NCI-H2081 (cell line): Measurements from ENCODE around the gene PDGFD.
A peak's percentile ranks its signal among the peaks of the same experiment; 100 is the strongest.

Experiments
- DNase-seq, 2 experiments: peaks; one replicate each; lab custom pipeline; 2025; lab: John Stamatoyannopoulos, UW

The PDGFD gene

GRCh38 chr11:103958475-103959215, 205.3 kb downstream of the PDGFD start:
- no peak for DNase-seq

- peak; percentile 12 to 67 for DNase-seq
Observed at GRCh38 chr11:103953797-103954486, 210.0 kb downstream of the PDGFD start.

GRCh38 chr11:103949781-103950180, 214.2 kb downstream of the PDGFD start:
- DNase-seq = no peak

- no peak for DNase-seq
Observed at GRCh38 chr11:103948187-103948763, 215.7 kb downstream of the PDGFD start.

GRCh38 chr11:103947546-103947919, 216.4 kb downstream of the PDGFD start:
- no peak for DNase-seq

- no peak for DNase-seq
Observed at GRCh38 chr11:103946793-103947545, 217.0 kb downstream of the PDGFD start.

GRCh38 chr11:103944251-103944940, 219.6 kb downstream of the PDGFD start:
- no peak for DNase-seq

GRCh38 chr11:103942646-103943045, 221.3 kb downstream of the PDGFD start:
- DNase-seq = no peak

- no peak for DNase-seq
Observed at GRCh38 chr11:103940551-103940950, 223.4 kb downstream of the PDGFD start.

- DNase-seq = no peak
Observed at GRCh38 chr11:103939694-103940093, 224.3 kb downstream of the PDGFD start.

GRCh38 chr11:103936059-103936458, 227.9 kb downstream of the PDGFD start:
- DNase-seq = no peak

GRCh38 chr11:103935219-103935618, 228.7 kb downstream of the PDGFD start:
- no peak for DNase-seq

- DNase-seq = no peak
Observed at GRCh38 chr11:103929170-103929903, 234.6 kb downstream of the PDGFD start.

- no peak for DNase-seq
Observed at GRCh38 chr11:103928802-103929161, 235.2 kb downstream of the PDGFD start.

- DNase-seq = no peak
Observed at GRCh38 chr11:103928040-103928801, 235.7 kb downstream of the PDGFD start.

GRCh38 chr11:103927535-103927934, 236.4 kb downstream of the PDGFD start:
- peak; percentile 17 to 45 for DNase-seq

GRCh38 chr11:103926990-103927389, 237.0 kb downstream of the PDGFD start:
- no peak for DNase-seq

GRCh38 chr11:103924166-103925013, 239.6 kb downstream of the PDGFD start:
- no peak for DNase-seq

GRCh38 chr11:103923451-103923931, 240.5 kb downstream of the PDGFD start:
- DNase-seq = no peak
